ENCODE results near the gene LARP7.

DNA sequence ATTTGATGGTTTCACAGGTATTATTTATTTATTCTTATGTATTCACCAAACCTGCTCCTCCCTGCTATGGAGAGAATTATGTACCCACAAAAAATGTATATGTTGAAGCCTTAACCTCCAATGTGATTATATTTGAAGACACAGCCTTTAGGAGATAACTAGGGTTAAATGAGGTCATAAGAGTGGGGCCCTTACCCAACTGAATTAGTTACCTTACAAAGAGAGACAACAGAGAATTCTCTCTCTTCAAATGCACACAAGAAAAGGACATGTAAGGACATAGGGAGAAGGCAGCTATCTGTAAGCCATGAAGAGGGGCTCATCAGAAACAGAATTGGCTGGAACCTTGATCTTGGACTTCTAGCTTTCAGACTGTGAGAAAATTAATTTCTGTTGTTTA lies 44.2 kb upstream of the LARP7 start:
- TF ChIP-seq, protein P1, sequence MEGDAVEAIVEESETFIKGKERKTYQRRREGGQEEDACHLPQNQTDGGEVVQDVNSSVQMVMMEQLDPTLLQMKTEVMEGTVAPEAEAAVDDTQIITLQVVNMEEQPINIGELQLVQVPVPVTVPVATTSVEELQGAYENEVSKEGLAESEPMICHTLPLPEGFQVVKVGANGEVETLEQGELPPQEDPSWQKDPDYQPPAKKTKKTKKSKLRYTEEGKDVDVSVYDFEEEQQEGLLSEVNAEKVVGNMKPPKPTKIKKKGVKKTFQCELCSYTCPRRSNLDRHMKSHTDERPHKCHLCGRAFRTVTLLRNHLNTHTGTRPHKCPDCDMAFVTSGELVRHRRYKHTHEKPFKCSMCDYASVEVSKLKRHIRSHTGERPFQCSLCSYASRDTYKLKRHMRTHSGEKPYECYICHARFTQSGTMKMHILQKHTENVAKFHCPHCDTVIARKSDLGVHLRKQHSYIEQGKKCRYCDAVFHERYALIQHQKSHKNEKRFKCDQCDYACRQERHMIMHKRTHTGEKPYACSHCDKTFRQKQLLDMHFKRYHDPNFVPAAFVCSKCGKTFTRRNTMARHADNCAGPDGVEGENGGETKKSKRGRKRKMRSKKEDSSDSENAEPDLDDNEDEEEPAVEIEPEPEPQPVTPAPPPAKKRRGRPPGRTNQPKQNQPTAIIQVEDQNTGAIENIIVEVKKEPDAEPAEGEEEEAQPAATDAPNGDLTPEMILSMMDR (IDR thresholded peaks at IDR 0.05; ENCODE audit: low read depth, low read length) = no peak
- TF ChIP-seq, protein P2, sequence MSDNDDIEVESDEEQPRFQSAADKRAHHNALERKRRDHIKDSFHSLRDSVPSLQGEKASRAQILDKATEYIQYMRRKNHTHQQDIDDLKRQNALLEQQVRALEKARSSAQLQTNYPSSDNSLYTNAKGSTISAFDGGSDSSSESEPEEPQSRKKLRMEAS (IDR thresholded peaks at IDR 0.05; ENCODE audit: low read depth, low read length) = no peak
- no peak for TF ChIP-seq POLR2A (IDR thresholded peaks at IDR 0.05; ENCODE audit: extremely low read depth, insufficient read length)
